Endothelial cell (in vitro differentiated cells): ENCODE measurements around the gene RAD51B. TPM values are rescaled to one million over a fixed set of nuclear protein-coding genes. Genes with fewer than 3 reads are reported as not detected.
"Not testable (repeated sequence)": the region's sequence is repeated elsewhere in the genome, so short reads cannot be mapped to it uniquely, and the experiment has no call there.

Source experiments
- DNase-seq: peaks from one replicate; pipeline ENCODE4 v3.0.0; 2021; ENCODE audit warnings: low spot score
- H3K27ac Mint-ChIP-seq: one replicate; pipeline ENCODE4 v1.8.0; 2021; ENCODE audit warnings: mixed read lengths, inconsistent platforms; ENCODE audit not compliant: unreplicated experiment
- H3K27me3 Mint-ChIP-seq: one replicate; pipeline ENCODE4 v1.8.0; 2021; ENCODE audit warnings: mild to moderate bottlenecking, moderate library complexity, mixed read lengths, inconsistent platforms; ENCODE audit not compliant: unreplicated experiment
- H3K36me3 Mint-ChIP-seq: one replicate; pipeline ENCODE4 v1.8.0; 2021; ENCODE audit warnings: mild to moderate bottlenecking, low read depth, mixed read lengths, inconsistent platforms; ENCODE audit not compliant: unreplicated experiment
- H3K4me1 Mint-ChIP-seq: one replicate; pipeline ENCODE4 v1.8.0; 2021; ENCODE audit warnings: mild to moderate bottlenecking, mixed read lengths, inconsistent platforms; ENCODE audit not compliant: unreplicated experiment
- H3K4me3 Mint-ChIP-seq: one replicate; pipeline ENCODE4 v1.8.0; 2021; ENCODE audit warnings: mild to moderate bottlenecking, mixed read lengths, inconsistent platforms; ENCODE audit not compliant: unreplicated experiment
- H3K9me3 Mint-ChIP-seq: one replicate; pipeline ENCODE4 v1.8.0; 2021; ENCODE audit warnings: mixed read lengths, inconsistent platforms; ENCODE audit not compliant: unreplicated experiment
- CTCF ChIP-seq: fragments of 200-600 bp; sonication (generic); IDR thresholded peaks from one replicate; pipeline ENCODE4 v1.5.0; 2021; ENCODE audit warnings: antibody characterized with exemption; ENCODE audit not compliant: unreplicated experiment
- total RNA-seq: library from RNA; stranded (reverse); fragmentation: NEBNext Ultra II Directional; extraction: Animal tissue kit (Norgen Biotek cat#: 25700); gene quantifications from one replicate; pipeline ENCODE4 v1.2.1, GENCODE V29; 2021; ENCODE audit not compliant: unreplicated experiment

RAD51B gene
- total RNA-seq, 1 donor from 2014 or later = 23.5 TPM

GRCh38 chr14:68020999-68021663 is 201.6 kb downstream of the RAD51B start:
- H3K27me3 Mint-ChIP-seq = no peaks in the 10 kb centered on the region
- H3K4me1 Mint-ChIP-seq = no peaks in the 10 kb centered on the region
- no peak for DNase-seq
- no peaks in the 10 kb centered on the region for H3K9me3 Mint-ChIP-seq
- no peak for TF ChIP-seq CTCF
- H3K4me3 Mint-ChIP-seq = no peak overlapping the region
- no peak overlapping the region for H3K27ac Mint-ChIP-seq
- H3K36me3 Mint-ChIP-seq = no peaks in the 10 kb centered on the region

GRCh38 chr14:68027276-68027675 is 207.7 kb downstream of the RAD51B start:
- no peaks in the 10 kb centered on the region for H3K4me1 Mint-ChIP-seq
- no peaks in the 10 kb centered on the region for H3K9me3 Mint-ChIP-seq
- no peaks in the 10 kb centered on the region for H3K27me3 Mint-ChIP-seq
- H3K27ac Mint-ChIP-seq = no peak overlapping the region
- TF ChIP-seq CTCF = no peak
- DNase-seq = no peak
- peaks cover 15% of the 10 kb centered on the region for H3K36me3 Mint-ChIP-seq
- H3K4me3 Mint-ChIP-seq = no peak overlapping the region

- H3K4me3 Mint-ChIP-seq = no peak overlapping the region
Measured at GRCh38 chr14:68028075-68028474, 208.5 kb downstream of the RAD51B start.

GRCh38 chr14:68031011-68031410 is 211.4 kb downstream of the RAD51B start:
- not testable (repeated sequence) for H3K27me3 Mint-ChIP-seq, H3K27ac Mint-ChIP-seq, H3K4me3 Mint-ChIP-seq, H3K9me3 Mint-ChIP-seq, H3K4me1 Mint-ChIP-seq, DNase-seq
- H3K36me3 Mint-ChIP-seq = peaks cover 15% of the 10 kb centered on the region

More at GRCh38 chr14:68028075-68028474, 208.5 kb downstream of the RAD51B start:
- no peaks in the 10 kb centered on the region for H3K27me3 Mint-ChIP-seq
- TF ChIP-seq CTCF = no peak
- no peaks in the 10 kb centered on the region for H3K9me3 Mint-ChIP-seq
- no peak for DNase-seq
- H3K4me1 Mint-ChIP-seq = no peaks in the 10 kb centered on the region
- H3K27ac Mint-ChIP-seq = no peak overlapping the region
- peaks cover 15% of the 10 kb centered on the region for H3K36me3 Mint-ChIP-seq

- no peak for DNase-seq
- H3K27ac Mint-ChIP-seq = no peak overlapping the region
- H3K4me3 Mint-ChIP-seq = no peak overlapping the region
- no peaks in the 10 kb centered on the region for H3K27me3 Mint-ChIP-seq
- H3K4me1 Mint-ChIP-seq = no peaks in the 10 kb centered on the region
- peaks cover 15% of the 10 kb centered on the region for H3K36me3 Mint-ChIP-seq
- H3K9me3 Mint-ChIP-seq = no peaks in the 10 kb centered on the region
- TF ChIP-seq CTCF = no peak
Measured at GRCh38 chr14:68032154-68032553, 212.6 kb downstream of the RAD51B start.
